ENCODE measurements around the gene RBM6. TPM values are rescaled to one million over a fixed set of nuclear protein-coding genes. Genes with fewer than 3 reads are reported as not detected.
"Not testable (repeated sequence)": the region's sequence is repeated elsewhere in the genome, so short reads cannot be mapped to it uniquely, and the experiment has no call there.

RBM6 gene
- total RNA-seq, 1 experiment from 2014 or later: 36.5 TPM

DNA sequence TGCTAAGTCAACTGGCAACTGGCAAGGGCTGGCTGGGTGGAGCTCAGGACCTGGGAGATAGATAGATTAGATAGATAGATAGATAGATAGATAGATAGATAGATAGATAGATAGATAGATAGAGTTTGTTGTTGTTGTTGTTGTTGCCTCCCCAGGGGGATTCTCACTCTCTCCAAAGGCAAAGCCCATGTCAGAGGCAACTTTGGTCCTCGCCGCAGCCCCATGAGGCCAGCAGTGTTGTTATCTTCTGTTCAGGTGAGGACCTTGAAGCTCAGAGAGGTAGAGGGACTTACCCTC, 28.9 kb upstream of the RBM6 start:
- no peak for DNase-seq (ENCODE audit: low spot score)
- in situ Hi-C loops (cut with HindIII; ENCODE audit: low sequenced_read_pairs): no loop called here

DNA sequence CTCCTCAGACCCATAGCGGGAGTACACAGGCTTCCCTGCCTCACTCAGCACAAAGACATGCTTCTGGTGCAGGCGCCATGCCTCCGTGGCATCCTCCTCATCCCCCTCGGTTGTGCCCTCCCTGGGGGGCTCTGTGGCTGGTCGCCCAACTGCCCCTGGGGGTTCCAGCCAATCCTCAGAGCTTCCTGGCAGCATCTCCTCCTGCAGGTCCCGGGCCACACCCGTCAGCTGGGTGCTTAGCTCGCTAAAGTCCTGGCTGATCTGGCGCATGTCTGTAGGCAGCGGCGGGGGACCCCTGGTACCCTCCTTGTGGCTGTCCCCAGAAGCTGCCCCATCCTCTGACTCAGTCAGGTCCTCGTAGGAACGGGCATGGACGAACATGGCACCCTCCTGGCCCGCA, 28.3 kb upstream of the RBM6 start:
- DNase-seq (ENCODE audit: low spot score): no peak
- in situ Hi-C loops (cut with HindIII; ENCODE audit: low sequenced_read_pairs): no loop called here

DNA sequence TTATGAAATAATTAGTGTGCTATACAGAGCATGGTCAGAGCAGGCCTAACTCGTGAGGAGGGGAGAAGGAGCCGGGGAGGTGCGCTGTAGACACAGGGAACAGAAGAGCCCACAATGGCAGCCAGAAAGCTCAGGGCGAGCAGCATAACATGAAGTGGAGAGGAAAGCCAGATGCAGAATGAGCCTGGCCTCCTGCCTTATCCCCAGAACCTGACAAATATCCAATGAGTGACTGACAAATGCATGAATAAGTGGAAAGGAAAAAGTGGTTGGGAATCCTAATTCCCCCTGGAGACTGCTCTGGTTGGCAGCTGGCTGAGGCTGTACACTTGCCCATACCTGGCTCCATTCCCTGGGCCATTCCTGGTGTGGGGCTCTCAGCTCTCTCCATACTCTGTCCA, 27.1 kb upstream of the RBM6 start:
- in situ Hi-C loops (cut with HindIII; ENCODE audit: low sequenced_read_pairs): no loop called here
- no peak for DNase-seq (ENCODE audit: low spot score)

- in situ Hi-C loops (cut with HindIII; ENCODE audit: low sequenced_read_pairs): no loop called here
- DNase-seq (ENCODE audit: low spot score): no peak
Measured at GRCh38 chr3:49914906-49915305, 25.0 kb upstream of the RBM6 start.

DNA sequence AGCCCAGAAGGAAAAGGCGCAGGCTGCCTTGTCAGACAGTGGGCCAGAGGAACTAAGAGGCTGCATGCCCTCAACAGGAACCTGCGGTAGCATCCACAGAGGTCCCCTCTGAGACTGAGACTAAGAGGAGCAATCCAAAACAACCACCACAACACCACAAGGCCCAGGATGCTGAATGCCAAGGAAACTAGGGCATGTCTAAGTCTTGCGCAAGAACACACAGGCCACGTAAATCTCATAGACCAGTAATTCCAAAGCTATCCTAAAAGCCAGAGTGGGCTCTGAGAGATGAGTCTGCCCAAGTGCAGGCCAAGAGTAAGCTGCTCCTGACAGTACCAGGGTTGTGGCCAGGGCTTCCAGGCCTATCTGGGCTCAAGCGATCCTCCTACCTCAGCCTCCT, 23.3 kb upstream of the RBM6 start:
- DNase-seq (ENCODE audit: low spot score): no peak
- in situ Hi-C loops (cut with HindIII; ENCODE audit: low sequenced_read_pairs): no loop called here

GRCh38 chr3:49917806-49918590, 22.0 kb upstream of the RBM6 start:
- DNase-seq (ENCODE audit: low spot score); in situ Hi-C loops (cut with HindIII; ENCODE audit: low sequenced_read_pairs): not testable (repeated sequence)

- in situ Hi-C loops (cut with HindIII; ENCODE audit: low sequenced_read_pairs): no loop called here
- no peak for DNase-seq (ENCODE audit: low spot score)
Measured at GRCh38 chr3:49924683-49925082, 15.3 kb upstream of the RBM6 start.

GRCh38 chr3:49925485-49925884, 14.5 kb upstream of the RBM6 start:
- no peak for DNase-seq (ENCODE audit: low spot score)
- in situ Hi-C loops (cut with HindIII; ENCODE audit: low sequenced_read_pairs): no loop called here

DNA sequence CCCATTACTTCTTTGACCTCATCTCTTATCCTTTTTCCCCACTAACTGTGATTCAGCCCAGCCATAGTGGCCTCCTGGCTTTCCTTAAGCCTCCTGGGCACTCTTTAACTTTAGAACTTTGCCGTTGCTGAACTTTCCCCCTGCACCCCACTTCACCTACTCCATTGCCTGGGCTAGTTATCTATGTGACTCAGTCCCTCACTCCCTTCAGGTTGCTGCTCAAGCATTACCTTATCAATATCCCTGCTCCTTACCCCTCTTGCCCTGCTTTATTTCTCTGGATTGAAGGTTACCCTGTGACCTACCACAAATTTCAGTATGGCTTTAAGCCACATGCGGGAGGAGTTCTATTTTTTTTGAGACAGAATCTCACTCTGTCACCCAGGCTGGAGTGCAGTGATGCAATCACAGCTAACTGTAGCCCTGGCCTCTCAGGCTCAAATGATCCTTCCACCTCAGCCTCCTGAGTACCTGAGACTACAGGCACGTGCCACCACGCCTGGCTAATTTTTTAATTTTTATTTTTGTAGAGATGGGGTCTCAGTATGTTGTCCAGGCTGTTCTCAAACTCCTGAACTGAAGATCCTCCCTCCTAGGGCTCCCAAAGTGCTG, 13.7 kb upstream of the RBM6 start:
- in situ Hi-C loops (cut with HindIII; ENCODE audit: low sequenced_read_pairs): no loop called here
- no peak for DNase-seq (ENCODE audit: low spot score)

DNA sequence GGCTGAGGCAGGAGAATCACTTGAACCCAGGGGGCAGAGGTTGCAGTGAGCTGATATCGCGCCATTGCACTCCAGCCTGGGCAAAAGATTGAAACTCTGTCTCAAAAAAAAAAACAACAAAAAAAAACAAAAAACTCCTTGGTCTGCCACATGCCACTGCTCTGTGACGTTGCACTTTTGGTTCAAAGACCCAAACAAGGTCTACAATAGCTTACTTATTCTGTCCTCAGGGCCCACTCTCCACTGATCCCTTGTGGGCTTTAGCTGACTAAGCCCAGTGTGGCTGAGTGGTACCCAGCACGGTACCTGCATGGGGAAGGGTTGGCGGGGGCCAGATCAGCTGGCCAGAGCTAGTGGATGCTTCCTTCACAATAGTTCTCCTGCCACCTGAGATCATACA, 12.2 kb upstream of the RBM6 start:
- in situ Hi-C loops (cut with HindIII; ENCODE audit: low sequenced_read_pairs): no loop called here
- no peak for DNase-seq (ENCODE audit: low spot score)

DNA sequence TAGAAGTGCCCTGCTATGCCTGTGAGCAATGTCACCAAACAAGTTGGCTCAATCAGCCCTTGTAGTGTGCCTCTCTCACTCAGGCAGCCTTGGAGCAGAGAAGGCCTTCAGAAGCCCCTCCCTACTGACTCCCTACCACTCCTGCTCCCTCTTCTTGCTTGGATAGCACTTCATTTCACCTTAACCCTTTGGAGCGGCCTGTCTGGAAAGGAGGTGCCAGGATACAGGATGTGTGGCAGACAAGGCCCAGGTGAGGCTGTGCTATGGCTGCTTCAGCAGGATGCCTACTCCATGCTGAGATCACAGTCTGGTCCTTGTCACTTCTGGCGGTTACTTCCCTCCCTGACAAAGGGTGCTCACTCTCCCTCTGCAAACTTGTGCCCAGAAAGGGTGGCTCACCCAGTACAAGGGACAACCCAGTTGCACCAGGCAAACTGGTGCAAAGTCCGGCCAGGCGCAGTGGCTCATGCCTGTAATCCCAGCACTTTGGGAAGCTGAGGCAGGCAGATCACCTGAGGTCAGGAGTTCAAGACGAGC, 11.4 kb upstream of the RBM6 start:
- in situ Hi-C loops (cut with HindIII; ENCODE audit: low sequenced_read_pairs): no loop called here
- no peak for DNase-seq (ENCODE audit: low spot score)

- in situ Hi-C loops (cut with HindIII; ENCODE audit: low sequenced_read_pairs): no loop called here
- peak; percentile 91 for DNase-seq (ENCODE audit: low spot score)
Measured at GRCh38 chr3:49929291-49930167, 10.4 kb upstream of the RBM6 start, which contains the start of gene MON1A. Gene MON1A (minus strand): TSS chr3:49929811. CDS start chr3:49913346, 16,465 bp downstream.

GRCh38 chr3:49930168-49930690, 9.7 kb upstream of the RBM6 start:
- DNase-seq (ENCODE audit: low spot score): no peak
- in situ Hi-C loops (cut with HindIII; ENCODE audit: low sequenced_read_pairs): no loop called here

GRCh38 chr3:49930922-49931321, 9.0 kb upstream of the RBM6 start:
- in situ Hi-C loops (cut with HindIII; ENCODE audit: low sequenced_read_pairs): no loop called here
- DNase-seq (ENCODE audit: low spot score): peak; percentile 51

DNA sequence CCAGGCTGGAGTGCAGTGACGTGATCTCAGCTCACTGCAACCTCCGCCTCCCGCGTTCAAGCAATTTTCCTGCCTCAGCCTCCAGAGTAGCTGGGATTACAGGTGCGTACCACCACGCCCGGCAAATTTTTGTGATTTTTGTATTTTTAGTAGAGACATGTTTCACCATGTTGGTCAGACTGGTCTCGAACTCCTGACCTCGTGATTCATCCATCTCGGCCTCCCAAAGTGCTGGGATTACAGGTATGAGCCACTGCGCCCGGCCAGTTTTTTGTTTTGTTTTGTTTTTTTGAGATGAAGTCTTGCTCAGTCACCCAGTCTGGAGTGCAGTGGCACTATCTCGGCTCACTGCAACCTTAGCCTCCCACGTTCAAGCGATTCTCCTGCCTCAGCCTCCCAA, 7.7 kb upstream of the RBM6 start:
- in situ Hi-C loops (cut with HindIII; ENCODE audit: low sequenced_read_pairs); DNase-seq (ENCODE audit: low spot score): not testable (repeated sequence)

DNA sequence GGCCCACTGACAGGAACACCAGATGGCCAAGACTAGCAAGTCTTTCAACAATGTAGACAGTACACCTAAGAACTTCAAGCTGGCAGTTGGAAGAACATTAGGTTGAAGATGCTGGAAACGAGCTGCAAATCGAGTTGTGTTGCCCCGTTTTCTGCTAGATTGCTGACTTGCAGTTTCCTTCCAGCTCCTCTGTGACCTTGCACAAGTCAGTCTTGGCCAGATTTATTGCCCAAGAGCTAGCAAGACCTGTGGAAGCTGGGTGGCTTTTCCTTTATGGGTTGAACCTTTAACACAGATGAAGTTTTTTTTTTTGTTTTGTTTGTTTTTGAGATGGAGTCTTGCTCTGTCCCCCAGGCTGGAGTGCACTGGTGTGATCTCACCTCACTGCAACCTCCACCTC, 2.9 kb upstream of the RBM6 start:
- no peak for DNase-seq (ENCODE audit: low spot score)
- in situ Hi-C loops (cut with HindIII; ENCODE audit: low sequenced_read_pairs): no loop called here

GRCh38 chr3:49940667-49941249, 808 bp downstream of the RBM6 start:
- in situ Hi-C loops (cut with HindIII; ENCODE audit: low sequenced_read_pairs): no loop called here
- no peak for DNase-seq (ENCODE audit: low spot score)

DNA sequence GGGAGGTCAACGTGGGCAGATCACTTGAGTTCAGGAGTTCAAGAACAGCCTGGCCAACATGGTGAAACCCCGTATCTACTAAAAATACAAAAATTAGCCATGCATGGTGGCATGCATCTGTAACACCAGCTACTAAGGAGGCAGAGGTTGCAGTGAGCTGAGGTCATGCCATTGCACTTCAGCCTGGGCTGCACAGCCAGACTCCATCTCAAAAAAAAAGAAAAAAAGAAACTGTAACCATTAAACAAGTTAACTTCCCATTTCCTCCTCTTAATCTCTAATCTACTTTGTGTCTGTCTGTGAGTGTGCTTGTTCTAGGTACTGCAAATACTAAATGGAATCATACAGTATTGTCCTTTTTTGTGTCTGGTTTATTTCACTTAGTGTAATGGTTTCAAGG, 2.7 kb downstream of the RBM6 start:
- in situ Hi-C loops (cut with HindIII; ENCODE audit: low sequenced_read_pairs): no loop called here
- no peak for DNase-seq (ENCODE audit: low spot score)

GRCh38 chr3:49952924-49953323, 13.0 kb downstream of the RBM6 start:
- no peak for DNase-seq (ENCODE audit: low spot score)

More at GRCh38 chr3:49952924-49953323, 13.0 kb downstream of the RBM6 start:
- in situ Hi-C loops (cut with HindIII; ENCODE audit: low sequenced_read_pairs): no loop called here

Data from G401 (cell line).